CD4-positive, alpha-beta T cell treated with Interleukin-10 for 1 hour (primary cell): ENCODE data around the gene VANGL2.

Experiments used
- DNase-seq: peaks from one replicate; pipeline ENCODE4 v3.0.0-alpha.2; 2020

Gene VANGL2

DNA sequence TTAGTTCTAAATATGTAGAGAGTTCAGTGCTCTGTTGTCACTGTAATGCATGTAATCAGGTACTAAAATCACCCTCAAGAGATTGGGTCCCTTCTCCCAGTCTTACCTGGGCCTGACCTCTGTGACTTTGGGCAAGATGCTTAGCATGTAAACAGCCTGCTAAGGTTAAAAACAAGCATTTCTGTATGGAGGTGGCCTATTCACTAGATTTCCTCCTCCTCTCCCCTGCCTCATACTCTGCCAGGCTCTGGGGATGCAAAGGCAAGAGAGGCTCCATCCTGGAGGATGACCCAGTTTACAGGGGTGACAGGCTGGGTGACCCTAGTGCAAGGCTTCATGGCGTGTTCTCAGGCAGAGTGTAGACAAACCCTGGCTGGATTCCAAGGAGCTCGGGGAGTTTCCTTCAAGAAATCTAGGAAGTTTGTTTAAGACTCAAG, 28.8 kb downstream of the VANGL2 start:
- no peak for DNase-seq

- peak; percentile 43 for DNase-seq
These were observed 29.6 kb downstream of the VANGL2 start for GRCh38 chr1:160429702-160430535.

DNA sequence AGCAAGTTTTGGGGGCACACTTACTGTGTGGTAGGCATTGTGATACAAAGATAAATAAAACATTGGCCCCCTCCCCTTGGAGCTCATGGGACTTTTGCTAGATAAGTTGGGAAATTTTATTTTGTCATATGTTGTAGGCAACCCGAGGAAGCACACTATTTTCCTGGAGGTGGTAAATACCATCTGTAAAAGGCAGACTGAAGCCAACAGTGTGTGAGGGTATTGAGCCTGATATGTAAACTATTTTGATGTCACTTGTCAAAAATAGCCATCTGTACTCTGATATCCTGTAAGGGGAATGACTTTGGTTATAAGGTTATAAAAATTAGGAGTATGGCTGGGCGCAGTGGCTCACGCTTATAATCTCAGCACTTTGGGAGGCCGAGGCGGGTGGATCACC, 30.6 kb downstream of the VANGL2 start:
- no peak for DNase-seq

- DNase-seq, result no peak
These were observed 31.2 kb downstream of the VANGL2 start for GRCh38 chr1:160431571-160431970.

DNA sequence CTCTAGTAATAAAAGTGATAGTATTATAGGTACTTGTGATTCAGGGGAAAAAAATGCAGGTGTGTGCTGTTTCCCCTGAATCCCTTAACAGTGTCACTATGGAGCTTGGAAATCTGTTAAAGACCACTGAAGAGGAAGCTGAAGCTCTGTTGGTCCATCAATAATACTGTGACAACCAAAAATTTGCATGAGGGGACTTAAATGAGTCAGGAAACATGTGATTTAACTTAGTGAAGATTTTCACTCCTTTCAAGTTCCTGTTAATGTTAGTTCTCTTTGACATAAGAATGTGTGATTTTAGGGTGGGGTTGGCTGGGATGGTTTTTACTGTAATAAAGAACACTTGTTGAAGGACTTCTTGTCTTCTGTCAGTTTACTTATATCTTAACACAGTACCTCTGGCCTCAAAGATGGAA, 32.0 kb downstream of the VANGL2 start:
- DNase-seq, result peak; percentile 63

DNA sequence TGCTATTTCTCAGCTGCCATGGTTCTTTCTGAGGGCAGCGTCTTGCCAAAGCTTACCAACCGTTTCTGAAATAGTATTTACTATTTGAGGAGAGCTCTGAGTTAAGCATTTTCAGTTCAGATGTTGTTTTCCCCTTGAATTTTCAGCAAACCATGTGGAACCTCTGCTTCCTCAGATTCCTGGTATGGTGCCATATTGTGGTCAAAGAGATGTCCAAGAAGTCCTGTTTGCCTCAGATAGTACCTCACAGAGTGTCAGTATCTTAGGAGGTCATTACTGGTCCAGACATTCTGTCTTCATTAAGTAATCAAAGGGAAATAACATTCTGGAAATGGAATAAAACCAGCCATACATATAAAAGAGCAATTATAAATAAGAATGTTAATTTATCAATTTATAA, 36.6 kb downstream of the VANGL2 start:
- no peak for DNase-seq

- DNase-seq, result peak; percentile 67
These were observed 37.3 kb downstream of the VANGL2 start for GRCh38 chr1:160437432-160438316.

- no peak for DNase-seq
These were observed 38.1 kb downstream of the VANGL2 start for GRCh38 chr1:160438317-160438918.

DNA sequence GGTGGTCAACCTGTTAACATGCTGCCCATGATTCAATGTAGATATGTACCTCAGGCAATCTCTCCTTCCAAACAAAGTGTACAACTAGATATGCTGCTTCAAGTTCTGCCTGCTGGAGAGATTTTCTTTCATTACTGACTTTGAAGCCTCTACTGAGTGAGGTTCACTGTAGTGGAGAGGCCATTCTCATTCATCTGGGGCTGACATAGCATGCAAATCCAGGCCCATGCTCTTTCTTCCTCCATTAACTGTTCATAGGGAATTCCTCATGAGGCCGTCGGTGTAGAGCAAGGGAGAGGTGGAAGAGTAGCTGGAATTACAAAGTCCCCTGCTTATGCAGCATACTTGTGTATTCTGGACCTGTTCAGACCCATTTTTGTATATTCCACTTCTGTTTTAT, 38.6 kb downstream of the VANGL2 start:
- DNase-seq, result no peak

DNA sequence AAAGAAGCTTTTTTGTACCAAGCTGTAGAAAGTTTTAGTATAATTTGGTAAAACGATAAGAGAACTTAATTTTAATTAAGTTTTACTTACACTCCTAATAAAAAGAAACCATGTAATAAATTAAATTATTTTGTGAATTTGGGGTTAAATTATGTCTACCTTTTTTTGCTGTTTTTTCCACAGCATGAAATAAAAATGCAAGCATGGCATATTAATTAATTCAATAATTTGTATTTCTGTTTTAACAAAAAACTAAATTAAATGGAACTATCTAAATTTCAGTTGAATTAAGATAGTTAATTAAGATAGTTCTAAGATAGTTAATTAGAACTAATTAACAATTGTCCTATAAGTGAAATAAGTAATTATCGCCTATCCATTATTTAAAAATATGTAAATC, 39.4 kb downstream of the VANGL2 start:
- DNase-seq, result no peak

GRCh38 chr1:160446945-160447600, 46.7 kb downstream of the VANGL2 start:
- no peak for DNase-seq

DNA sequence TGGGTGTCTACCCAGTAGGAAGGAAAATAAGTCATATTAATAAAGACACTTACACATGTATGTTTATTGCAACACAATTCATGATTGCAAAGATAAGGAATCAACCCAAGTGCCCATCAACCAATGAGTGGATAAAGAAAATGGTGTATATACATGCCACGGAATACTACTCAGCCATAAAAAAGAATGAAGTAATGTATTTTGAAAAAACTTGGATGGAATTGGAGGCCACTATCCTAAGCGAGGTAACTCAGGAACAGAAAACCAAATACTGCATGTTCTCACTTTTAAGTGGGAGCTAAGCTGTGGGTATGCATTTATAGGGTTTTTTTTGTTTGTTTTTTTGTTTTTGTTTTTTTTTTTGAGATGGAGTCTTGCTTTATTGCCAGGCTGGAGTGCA, 49.1 kb downstream of the VANGL2 start:
- no peak for DNase-seq

- no peak for DNase-seq
These were observed 50.9 kb downstream of the VANGL2 start for GRCh38 chr1:160451119-160451858.

DNA sequence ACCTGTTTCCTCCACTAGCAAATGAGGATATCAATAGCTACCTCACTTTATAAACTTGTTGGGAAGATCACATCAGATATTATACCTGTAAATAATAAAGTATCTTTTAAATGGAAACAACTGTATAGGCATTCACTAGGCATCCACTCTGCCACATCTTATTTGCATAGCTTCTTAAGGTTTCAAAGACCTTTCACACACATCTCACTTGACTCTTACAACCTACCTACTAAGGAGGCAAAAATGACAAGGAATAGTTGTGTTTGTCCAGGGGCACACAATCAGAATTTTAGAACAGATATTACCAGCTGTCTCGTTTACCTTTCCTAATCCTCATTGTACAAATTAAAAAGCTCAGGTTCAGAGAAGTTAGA, 51.5 kb downstream of the VANGL2 start:
- DNase-seq, result no peak

DNA sequence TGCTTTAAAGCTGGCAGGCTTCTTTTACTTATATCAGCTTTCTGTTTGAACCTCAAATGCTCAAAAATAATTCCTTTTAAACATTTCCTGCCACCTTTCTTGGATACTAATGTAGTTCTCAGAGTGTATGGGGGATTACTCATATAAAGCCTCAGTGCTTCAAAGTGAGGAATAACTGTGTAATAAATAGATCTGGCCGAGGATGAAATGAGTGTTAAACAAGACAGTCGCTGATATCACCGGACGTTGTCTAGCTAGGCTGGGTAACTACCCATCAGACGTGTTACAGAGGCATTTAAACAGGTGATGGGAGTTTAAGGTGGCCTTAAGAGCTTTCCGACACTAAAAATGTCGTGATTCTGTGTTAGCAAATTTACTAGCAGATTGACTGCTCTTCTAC, 53.1 kb downstream of the VANGL2 start:
- DNase-seq, result no peak

DNA sequence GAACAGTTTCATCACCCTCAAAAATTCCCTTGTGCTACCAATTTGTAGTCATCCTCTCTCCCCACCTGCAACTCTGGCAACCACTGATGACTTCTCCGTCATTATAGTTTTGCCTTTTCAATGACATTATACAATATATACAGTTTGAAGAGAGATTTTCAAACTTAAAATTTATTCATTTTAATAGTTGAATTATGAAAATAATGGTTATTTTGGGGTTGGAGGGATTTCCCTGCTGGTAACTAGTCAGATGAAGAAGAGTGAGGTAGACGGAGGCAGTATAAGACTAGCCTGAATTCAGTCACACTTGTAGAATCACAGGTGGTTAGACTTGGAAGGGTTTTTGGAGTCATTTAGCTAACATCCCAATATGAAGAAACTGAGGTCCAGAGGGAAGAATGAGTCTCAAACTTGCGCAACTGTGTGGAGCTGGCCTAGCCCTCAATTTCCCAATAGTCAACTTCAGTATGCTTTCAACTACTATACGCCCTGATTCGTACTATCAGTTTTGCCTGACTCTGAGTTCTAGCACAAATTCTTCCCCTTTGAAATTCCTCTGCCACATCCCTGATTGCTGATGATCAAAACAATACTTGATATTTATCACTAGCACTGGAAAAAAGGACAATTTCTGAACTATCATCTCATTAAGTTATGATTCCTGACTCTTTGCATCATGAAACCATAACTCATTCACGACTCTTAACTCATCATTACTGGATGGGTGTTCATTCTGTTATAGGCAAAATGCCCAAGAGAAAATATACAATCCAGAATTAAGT, 54.2 kb downstream of the VANGL2 start:
- no peak for DNase-seq

DNA sequence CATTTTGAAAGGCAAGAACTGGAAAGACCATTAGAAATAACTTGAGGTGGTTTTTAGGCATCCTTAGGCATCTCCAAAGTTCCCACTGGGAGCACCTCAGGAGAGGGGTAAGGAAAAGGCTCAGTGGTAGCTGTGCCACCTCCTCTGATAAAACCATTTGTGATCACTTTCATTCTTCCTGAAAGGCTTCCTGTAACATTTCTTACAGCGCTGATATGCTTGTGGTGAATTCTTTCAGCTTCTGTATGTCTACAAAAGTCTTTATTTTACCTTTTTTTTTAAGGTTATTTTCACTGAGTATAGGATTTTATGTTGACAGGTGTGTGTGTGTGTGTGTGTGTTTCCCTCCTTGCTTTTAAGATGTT, 54.8 kb downstream of the VANGL2 start:
- no peak for DNase-seq

DNA sequence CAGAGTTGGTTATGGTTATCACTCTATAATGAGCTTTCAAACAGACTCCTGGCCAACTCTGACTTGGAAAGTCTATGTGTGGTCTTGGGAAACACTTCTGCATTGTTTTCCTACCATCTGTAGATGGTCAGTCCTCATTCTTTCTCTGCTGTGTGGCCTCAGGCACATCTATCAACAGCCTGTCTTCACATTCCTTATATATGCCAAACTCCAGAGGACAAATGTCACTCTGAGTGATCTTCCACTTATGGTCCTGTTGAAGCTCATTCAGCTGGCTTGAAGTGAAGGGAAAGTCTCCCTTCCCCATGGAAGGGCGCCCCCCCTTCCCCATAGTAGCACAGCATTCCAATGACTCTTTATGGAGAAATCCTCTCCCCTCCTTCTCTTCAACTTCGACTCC, 58.7 kb downstream of the VANGL2 start:
- DNase-seq, result no peak

- no peak for DNase-seq
These were observed 59.3 kb downstream of the VANGL2 start for GRCh38 chr1:160459687-160460086.

DNA sequence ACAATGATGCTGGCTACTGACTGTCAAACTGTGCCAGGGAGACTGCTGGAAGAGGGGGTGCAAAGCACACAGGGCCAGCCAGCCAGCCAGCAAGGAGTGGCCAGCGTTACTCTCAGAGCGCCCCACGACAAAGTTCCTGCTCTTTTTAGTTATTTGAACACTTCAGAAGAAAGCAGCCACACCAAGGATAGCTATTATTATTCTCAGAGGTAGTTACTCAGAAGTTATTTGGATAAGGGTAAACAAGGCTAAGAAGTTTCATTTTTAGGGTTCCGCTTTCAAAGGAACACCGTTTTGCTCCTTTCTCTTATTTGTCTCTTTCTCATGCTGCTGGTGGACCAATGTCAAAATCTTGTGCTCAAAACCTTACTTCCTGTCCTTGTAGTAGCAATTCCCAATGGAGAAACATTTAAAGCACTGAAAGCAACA, 59.9 kb downstream of the VANGL2 start:
- no peak for DNase-seq

DNA sequence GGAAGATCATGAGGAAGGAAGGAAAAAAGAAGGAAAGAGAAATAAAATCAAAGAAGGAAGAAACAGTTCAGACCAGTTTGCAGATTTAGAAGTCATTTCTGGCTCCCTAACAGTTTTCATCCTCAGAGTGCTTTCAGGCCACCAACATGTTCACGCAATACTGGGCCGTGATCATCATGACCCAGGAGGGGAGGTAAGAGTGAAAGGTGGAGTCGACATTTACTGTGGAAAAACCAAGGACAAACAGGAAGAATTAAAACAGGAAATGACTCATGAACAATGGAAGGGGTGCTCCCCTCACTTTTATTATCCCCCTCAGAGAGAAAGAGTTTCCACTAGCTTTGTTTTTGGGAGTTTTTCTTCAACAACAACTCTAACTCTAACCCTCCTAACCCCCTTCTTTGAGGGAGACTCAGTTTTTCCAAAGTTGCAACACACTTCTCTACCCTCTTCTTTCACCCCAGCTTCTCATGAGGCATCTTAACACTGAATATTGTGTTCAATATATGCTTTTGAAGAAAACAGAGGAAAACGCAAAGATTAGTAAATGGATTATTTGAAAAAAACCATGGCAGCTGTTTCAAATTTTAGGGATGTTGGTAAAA, 60.4 kb downstream of the VANGL2 start:
- DNase-seq, result no peak
